Measurements from ENCODE around the gene MMP10.

GRCh38 chr11:102722821-102723220 lies 57.6 kb downstream of the MMP10 start:
- TF ChIP-seq, protein P1, sequence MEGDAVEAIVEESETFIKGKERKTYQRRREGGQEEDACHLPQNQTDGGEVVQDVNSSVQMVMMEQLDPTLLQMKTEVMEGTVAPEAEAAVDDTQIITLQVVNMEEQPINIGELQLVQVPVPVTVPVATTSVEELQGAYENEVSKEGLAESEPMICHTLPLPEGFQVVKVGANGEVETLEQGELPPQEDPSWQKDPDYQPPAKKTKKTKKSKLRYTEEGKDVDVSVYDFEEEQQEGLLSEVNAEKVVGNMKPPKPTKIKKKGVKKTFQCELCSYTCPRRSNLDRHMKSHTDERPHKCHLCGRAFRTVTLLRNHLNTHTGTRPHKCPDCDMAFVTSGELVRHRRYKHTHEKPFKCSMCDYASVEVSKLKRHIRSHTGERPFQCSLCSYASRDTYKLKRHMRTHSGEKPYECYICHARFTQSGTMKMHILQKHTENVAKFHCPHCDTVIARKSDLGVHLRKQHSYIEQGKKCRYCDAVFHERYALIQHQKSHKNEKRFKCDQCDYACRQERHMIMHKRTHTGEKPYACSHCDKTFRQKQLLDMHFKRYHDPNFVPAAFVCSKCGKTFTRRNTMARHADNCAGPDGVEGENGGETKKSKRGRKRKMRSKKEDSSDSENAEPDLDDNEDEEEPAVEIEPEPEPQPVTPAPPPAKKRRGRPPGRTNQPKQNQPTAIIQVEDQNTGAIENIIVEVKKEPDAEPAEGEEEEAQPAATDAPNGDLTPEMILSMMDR (tag by site-specific recombination; IDR thresholded peaks at IDR 0.05): no peak
- TF ChIP-seq, protein P2, sequence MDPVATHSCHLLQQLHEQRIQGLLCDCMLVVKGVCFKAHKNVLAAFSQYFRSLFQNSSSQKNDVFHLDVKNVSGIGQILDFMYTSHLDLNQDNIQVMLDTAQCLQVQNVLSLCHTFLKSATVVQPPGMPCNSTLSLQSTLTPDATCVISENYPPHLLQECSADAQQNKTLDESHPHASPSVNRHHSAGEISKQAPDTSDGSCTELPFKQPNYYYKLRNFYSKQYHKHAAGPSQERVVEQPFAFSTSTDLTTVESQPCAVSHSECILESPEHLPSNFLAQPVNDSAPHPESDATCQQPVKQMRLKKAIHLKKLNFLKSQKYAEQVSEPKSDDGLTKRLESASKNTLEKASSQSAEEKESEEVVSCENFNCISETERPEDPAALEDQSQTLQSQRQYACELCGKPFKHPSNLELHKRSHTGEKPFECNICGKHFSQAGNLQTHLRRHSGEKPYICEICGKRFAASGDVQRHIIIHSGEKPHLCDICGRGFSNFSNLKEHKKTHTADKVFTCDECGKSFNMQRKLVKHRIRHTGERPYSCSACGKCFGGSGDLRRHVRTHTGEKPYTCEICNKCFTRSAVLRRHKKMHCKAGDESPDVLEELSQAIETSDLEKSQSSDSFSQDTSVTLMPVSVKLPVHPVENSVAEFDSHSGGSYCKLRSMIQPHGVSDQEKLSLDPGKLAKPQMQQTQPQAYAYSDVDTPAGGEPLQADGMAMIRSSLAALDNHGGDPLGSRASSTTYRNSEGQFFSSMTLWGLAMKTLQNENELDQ (tag by site-specific recombination; IDR thresholded peaks at IDR 0.05; ENCODE audit: low read depth): no peak
- TF ChIP-seq SCRT2 (tag by site-specific recombination; IDR thresholded peaks at IDR 0.05) (no peak), SP2 (tag by site-specific recombination; IDR thresholded peaks at IDR 0.05) (no peak), ZNF530 (tag by site-specific recombination; IDR thresholded peaks at IDR 0.05; ENCODE audit: low read depth) (no peak), SCRT1 (tag by site-specific recombination; IDR thresholded peaks at IDR 0.05; ENCODE audit: borderline replicate concordance) (no peak), ZBTB7A (tag by site-specific recombination; IDR thresholded peaks at IDR 0.05; ENCODE audit: low read depth) (no peak), KLF16 (tag by site-specific recombination; IDR thresholded peaks at IDR 0.05) (no peak), TCF7L2 (IDR thresholded peaks at IDR 0.05; ENCODE audit: borderline replicate concordance, low read depth, low read length) (no peak), ZNF311 (tag by site-specific recombination; IDR thresholded peaks at IDR 0.05; ENCODE audit: borderline replicate concordance) (no peak), ZBTB17 (tag by site-specific recombination; IDR thresholded peaks at IDR 0.05) (no peak)
- TF ChIP-seq, protein P3, sequence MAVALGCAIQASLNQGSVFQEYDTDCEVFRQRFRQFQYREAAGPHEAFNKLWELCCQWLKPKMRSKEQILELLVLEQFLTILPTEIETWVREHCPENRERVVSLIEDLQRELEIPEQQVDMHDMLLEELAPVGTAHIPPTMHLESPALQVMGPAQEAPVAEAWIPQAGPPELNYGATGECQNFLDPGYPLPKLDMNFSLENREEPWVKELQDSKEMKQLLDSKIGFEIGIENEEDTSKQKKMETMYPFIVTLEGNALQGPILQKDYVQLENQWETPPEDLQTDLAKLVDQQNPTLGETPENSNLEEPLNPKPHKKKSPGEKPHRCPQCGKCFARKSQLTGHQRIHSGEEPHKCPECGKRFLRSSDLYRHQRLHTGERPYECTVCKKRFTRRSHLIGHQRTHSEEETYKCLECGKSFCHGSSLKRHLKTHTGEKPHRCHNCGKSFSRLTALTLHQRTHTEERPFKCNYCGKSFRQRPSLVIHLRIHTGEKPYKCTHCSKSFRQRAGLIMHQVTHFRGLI (tag by site-specific recombination; IDR thresholded peaks at IDR 0.05): no peak
